ENCODE results near the gene SYNE3.

- TF ChIP-seq, protein P1, sequence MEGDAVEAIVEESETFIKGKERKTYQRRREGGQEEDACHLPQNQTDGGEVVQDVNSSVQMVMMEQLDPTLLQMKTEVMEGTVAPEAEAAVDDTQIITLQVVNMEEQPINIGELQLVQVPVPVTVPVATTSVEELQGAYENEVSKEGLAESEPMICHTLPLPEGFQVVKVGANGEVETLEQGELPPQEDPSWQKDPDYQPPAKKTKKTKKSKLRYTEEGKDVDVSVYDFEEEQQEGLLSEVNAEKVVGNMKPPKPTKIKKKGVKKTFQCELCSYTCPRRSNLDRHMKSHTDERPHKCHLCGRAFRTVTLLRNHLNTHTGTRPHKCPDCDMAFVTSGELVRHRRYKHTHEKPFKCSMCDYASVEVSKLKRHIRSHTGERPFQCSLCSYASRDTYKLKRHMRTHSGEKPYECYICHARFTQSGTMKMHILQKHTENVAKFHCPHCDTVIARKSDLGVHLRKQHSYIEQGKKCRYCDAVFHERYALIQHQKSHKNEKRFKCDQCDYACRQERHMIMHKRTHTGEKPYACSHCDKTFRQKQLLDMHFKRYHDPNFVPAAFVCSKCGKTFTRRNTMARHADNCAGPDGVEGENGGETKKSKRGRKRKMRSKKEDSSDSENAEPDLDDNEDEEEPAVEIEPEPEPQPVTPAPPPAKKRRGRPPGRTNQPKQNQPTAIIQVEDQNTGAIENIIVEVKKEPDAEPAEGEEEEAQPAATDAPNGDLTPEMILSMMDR (IDR thresholded peaks at IDR 0.05), result no peak
- TF ChIP-seq EZH2 (IDR thresholded peaks at IDR 0.05; ENCODE audit: borderline replicate concordance, insufficient read depth, low read depth, low read length, poor library complexity, severe bottlenecking), result no peak
Observed at GRCh38 chr14:95530473-95531276, 14.2 kb upstream of the SYNE3 start.

Data from B cell (primary cell).